Measurements from ENCODE around the gene MAPKAP1.

MAPKAP1 gene

DNA sequence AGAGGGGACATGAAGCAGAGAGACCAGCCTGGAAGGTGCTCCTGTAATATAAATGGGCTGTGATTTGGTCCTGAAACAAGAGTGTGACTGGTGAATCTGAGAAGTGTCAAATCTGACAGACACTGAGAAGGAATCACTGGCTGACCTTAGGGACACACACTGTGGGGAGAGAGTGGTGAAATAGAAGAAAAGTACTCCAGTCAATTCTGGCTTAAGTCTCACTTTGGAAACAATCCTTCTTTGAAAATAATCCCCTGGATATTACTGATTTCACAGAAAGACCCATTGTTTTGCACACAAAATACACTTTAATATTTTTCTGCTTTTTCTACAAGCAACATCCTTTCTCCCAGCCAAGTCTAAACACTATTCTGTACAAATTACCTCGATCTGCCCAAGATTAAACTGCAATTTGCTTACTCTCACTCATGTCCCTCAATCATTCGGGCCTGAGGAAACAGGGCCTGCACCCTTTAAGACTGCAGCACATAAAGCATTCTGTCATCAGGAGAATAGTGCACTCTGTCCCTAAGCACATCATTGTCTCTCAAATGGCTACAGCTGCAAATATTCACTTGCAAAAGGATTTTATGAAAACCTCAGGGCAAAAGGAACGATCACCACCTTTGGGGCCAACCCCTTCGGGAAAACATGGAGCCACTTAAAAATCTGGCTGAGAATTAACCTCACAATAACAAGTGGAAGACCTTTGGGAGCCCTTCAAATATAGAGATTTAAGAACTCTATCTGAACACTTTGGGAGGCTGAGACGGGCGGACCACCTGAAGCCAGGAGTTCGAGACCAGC lies 68.6 kb downstream of the MAPKAP1 start:
- no peak for DNase-seq

GRCh38 chr9:125637241-125637640 lies 69.8 kb downstream of the MAPKAP1 start:
- no peak for DNase-seq

- no peak for DNase-seq
Measured at GRCh38 chr9:125635888-125636287, 71.1 kb downstream of the MAPKAP1 start.

DNA sequence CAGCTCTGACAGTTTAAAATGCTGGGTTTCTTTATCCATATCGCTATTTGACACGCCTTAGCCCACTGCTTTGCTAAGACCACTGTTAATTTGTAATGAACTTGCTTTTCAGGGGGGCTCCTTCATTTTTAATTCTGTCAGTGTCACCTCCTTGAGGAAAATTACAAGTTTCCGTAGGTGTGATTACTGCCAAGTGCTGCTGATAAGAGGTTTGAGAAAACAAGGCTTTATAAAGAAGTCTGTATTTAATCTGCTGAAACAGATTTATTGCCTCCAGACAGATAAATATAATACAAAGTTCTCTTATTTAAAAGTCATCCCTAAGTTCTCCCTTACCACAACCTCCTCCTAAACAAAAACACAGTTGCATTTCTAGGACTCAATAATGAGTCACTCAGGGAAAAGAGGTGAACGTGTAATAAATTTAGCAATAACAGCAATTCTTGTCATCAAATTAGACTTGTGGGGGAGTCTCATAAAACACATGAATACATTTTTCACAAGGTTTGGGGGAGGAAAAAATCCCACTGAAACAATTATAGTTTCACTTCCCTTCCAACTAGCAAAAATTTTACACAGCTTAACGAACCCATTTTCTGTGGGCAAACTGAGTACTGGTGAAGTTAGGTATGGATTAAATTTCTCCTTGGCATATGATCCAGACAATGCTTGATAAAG lies 72.8 kb downstream of the MAPKAP1 start:
- DNase-seq = no peak

DNA sequence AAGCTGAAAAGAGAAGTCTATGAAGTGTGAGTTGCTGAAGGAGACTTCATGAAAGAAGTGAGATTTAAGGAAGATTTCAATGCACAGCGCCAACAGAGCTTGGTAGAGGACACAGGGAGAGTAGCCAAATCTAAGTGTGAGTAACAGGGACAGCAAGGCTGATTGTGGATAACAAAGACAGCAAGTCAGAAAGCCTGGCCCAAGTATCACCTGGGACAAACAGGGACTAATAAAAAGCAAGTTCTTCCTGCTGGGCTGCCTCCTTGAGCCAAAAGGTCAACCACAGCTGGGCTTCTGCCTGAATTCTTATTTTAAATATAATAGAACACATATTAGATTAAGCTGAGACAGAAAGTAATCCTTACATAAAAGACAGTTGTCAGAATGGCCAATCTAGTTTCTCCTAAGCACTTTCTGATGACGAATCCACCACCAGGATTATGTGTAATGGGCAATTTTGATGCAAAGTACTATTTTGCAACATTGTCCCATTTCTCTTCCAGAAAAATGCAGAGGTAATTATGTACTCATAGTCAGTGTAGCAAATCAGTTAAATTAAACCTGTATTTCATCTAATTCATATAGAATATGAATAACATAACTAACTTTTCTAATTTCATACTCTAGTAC lies 73.8 kb downstream of the MAPKAP1 start:
- DNase-seq = no peak

DNA sequence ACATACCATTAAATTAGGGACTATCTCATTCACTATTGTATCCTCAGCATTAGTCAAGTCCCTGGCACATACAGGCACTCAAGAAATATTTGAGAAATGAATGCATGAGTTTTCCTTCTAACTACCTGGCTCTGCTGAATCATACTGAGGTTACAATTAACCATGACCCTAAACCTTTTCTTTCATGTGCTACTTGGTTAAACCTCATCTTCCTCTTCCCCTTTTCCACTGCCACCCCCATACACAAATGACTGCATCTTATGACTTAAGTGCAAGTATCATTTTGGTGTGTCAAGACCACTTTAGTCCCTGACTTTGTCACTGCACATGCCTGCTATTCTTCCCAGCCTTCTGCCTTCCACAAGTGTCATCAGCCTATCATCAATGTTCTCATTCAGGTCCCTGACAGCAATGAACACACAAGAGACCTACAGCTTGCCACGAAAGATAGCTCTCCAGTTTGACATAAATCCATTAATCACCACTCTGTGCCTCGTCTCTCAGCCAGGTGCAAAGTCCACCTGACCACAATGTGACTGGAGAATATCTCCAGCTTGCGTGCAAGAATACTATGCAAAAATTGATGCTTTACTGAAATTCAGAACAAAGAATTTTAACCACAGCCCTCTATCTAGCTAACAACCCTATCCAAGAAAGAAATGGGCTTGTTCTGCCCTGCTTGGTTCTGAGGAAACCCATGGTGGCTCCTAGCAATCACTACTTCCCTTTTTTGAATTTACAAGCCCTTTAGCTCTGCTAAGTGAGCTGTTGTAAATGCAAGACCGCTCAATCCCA lies 74.5 kb downstream of the MAPKAP1 start:
- no peak for DNase-seq

- no peak for DNase-seq
Measured at GRCh38 chr9:125631391-125632085, 75.5 kb downstream of the MAPKAP1 start.

DNA sequence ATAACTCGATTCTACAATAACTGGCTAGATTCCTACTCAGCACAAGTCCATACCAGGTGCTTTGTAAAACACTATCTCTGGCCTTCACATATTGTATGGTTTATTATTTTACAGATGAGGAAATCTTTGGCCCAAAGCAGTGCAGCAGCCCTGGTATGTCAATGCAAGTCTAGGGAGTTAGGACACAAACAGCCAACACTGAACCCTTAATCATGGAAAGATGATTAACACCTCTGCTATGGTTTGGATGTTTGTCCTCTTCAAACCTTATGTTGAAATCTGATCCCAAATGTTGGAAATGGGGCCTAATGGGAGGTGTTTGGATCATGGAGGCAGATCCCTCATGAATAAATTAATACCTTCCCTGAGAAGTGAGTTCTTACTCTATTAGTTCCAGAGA lies 76.6 kb downstream of the MAPKAP1 start:
- DNase-seq = no peak

GRCh38 chr9:125629446-125629845 lies 77.6 kb downstream of the MAPKAP1 start:
- DNase-seq = no peak

- no peak for DNase-seq
Measured at GRCh38 chr9:125626187-125626586, 80.8 kb downstream of the MAPKAP1 start.

GRCh38 chr9:125621170-125621569 lies 85.8 kb downstream of the MAPKAP1 start:
- DNase-seq = no peak

- no peak for DNase-seq
Measured at GRCh38 chr9:125620216-125620615, 86.8 kb downstream of the MAPKAP1 start.

- DNase-seq = no peak
Measured at GRCh38 chr9:125617087-125617486, 89.9 kb downstream of the MAPKAP1 start.

- DNase-seq = no peak
Measured at GRCh38 chr9:125613141-125613540, 93.9 kb downstream of the MAPKAP1 start.

DNA sequence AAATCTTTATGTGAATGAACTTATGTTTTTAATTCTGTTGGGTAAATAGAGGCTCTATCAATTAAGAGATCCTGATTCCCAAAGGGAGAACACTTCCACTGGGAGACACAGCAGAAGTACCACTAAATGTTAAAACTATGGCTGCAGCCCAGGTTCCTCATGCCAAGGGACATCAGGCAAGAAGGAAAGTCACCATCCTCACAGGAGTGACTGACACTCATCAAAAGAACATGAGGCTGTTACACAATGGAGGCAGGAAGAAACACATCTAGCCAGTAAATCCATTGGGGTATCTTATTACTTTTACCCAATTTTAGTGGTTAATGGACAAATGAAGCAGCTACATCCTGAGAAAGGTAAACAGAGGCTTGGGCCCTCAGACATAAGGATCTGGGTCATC lies 94.4 kb downstream of the MAPKAP1 start:
- DNase-seq = no peak

- DNase-seq = no peak
Measured at GRCh38 chr9:125611121-125611765, 95.8 kb downstream of the MAPKAP1 start.

DNA sequence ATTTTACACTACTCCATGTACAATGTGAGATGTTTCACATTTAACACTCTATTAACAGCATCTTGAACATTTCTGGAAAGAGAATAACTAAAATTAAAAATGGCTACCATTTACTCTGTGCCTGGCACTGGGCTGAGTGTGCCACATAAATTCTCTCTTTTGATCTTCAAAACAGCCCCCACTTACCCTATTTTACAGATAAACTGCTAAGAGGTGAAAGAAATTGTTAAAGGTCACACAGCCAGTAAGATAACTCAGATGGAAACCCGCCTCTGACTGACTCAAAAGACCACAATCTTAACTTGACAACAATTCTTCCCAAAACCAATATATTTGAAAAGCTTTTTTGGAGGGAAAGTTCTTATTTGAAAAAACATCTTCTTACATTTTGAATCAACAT lies 97.3 kb downstream of the MAPKAP1 start:
- DNase-seq = no peak

- no peak for DNase-seq
Measured at GRCh38 chr9:125608489-125609224, 98.4 kb downstream of the MAPKAP1 start.

GRCh38 chr9:125604196-125604595 lies 102.8 kb downstream of the MAPKAP1 start:
- DNase-seq = no peak

- no peak for DNase-seq
Measured at GRCh38 chr9:125603478-125604021, 103.5 kb downstream of the MAPKAP1 start.

GRCh38 chr9:125601961-125602360 lies 105.0 kb downstream of the MAPKAP1 start:
- DNase-seq = no peak
